Endothelial cell of umbilical vein (primary cell): ENCODE results near the gene RHOH. TPM values are rescaled to one million over a fixed set of nuclear protein-coding genes. Genes with fewer than 3 reads are reported as not detected.

Experiments used
- BruUV-seq: library from RNA; stranded (reverse); fragments of 400-500 nt; replicated peaks from 2 replicates; lab custom pipeline; 2021; lab: Mats Ljungman, UMichigan
- CTCF ChIA-PET: fragments of 300-600, 350-600 bp; sonication (Branson Sonifier 250); formaldehyde crosslinking; loops from one replicate; lab custom pipeline; 2021; ENCODE audit warnings: antibody characterized with exemption, inconsistent platforms; lab: Charles Lee
- POLR2A ChIA-PET: fragments of 300-600, 350-600 bp; sonication (Branson Sonifier 250); formaldehyde crosslinking; loops from one replicate; lab custom pipeline; 2021; ENCODE audit warnings: antibody characterized with exemption, inconsistent platforms; lab: Charles Lee
- DNase-seq: peaks from one replicate; pipeline ENCODE4 v3.0.0-alpha.2; 2011; ENCODE audit warnings: low read depth, low spot score
- FAIRE-seq: peaks from 2 replicates; lab custom pipeline; 2011; peaks lifted over from hg19 to GRCh38; lab: Jason Lieb, UNC
- H2AFZ ChIP-seq: 2 replicates; pipeline ENCODE4 v1.6.0; 2012; ENCODE audit warnings: low read depth, low read length, control low read depth, inconsistent platforms
- H3K27ac ChIP-seq: 2 replicates; pipeline ENCODE4 v1.5.1; 2011; ENCODE audit warnings: low read depth, mild to moderate bottlenecking, control low read depth, low read length, moderate library complexity; ENCODE audit not compliant: insufficient read depth
- H3K27me3 ChIP-seq, 2 experiments: 2 replicates each; pipeline versions ENCODE4 v1.6.0 to v1.6.1; 2011; ENCODE audit warnings: low read length in 2 of 2, mixed read lengths in 1 of 2; ENCODE audit not compliant: control insufficient read depth in 2 of 2, insufficient read depth in 2 of 2
- H3K36me3 ChIP-seq, 2 experiments: 2 replicates in 1 of 2; 3 replicates in 1 of 2; pipeline ENCODE4 v1.5.1; 2011; ENCODE audit warnings: low read length in 2 of 2, mild to moderate bottlenecking in 1 of 2, moderate library complexity in 1 of 2; ENCODE audit not compliant: control insufficient read depth in 2 of 2, insufficient read depth in 2 of 2; ENCODE audit errors: extremely low read depth in 1 of 2
- H3K4me1 ChIP-seq: 3 replicates; pipeline ENCODE4 v1.5.1; 2011; ENCODE audit warnings: mild to moderate bottlenecking, low read length; ENCODE audit not compliant: control insufficient read depth, insufficient read depth; ENCODE audit errors: extremely low read depth
- H3K4me2 ChIP-seq: 2 replicates; pipeline ENCODE4 v1.6.1; 2011; ENCODE audit warnings: low read length, control low read depth, mixed read lengths; ENCODE audit not compliant: insufficient read depth
- H3K4me3 ChIP-seq, 3 experiments: fragments of 200-600 bp in 1 of 3; sonication (generic), shearing (Covaris generic) in 1 of 3; replicated peaks in 1 of 3; 2 replicates each; pipeline ENCODE4 v1.5.1; 2011 to 2016; ENCODE audit warnings: control low read depth in 3 of 3, low read length in 3 of 3, mild to moderate bottlenecking in 2 of 3, inconsistent platforms in 1 of 3, low read depth in 1 of 3, moderate library complexity in 1 of 3; ENCODE audit not compliant: insufficient read depth in 1 of 3
- H3K79me2 ChIP-seq: 2 replicates; pipeline ENCODE4 v1.6.0; 2012; ENCODE audit warnings: low read length, inconsistent platforms; ENCODE audit not compliant: control insufficient read depth, insufficient read depth
- H3K9ac ChIP-seq: replicated peaks from 2 replicates; pipeline ENCODE3; 2011; ENCODE audit warnings: low read length, control low read depth; ENCODE audit not compliant: insufficient read depth; ENCODE audit errors: extremely low read depth
- H3K9me1 ChIP-seq: replicated peaks from 3 replicates; pipeline ENCODE4 v1.6.0; 2011; ENCODE audit warnings: mild to moderate bottlenecking, low read length; ENCODE audit not compliant: control insufficient read depth, insufficient read depth; ENCODE audit errors: extremely low read depth
- H3K9me3 ChIP-seq: replicated peaks from 2 replicates; pipeline ENCODE4 v1.5.1; 2012; ENCODE audit warnings: low read length, inconsistent platforms; ENCODE audit not compliant: control insufficient read depth, insufficient read depth
- H4K20me1 ChIP-seq: replicated peaks from 2 replicates; pipeline ENCODE3; 2011; ENCODE audit warnings: mild to moderate bottlenecking, low read length; ENCODE audit not compliant: control insufficient read depth, insufficient read depth; ENCODE audit errors: extremely low read depth
- EZH2 ChIP-seq: IDR thresholded peaks from 2 replicates; pipeline ENCODE4 v1.6.1; 2012; ENCODE audit warnings: borderline replicate concordance, low read depth, mild to moderate bottlenecking, moderate library complexity, low read length, inconsistent platforms; ENCODE audit not compliant: severe bottlenecking
- FOS ChIP-seq: IDR thresholded peaks from 2 replicates; pipeline ENCODE4 v1.6.1; 2011; ENCODE audit warnings: mild to moderate bottlenecking, low read length, moderate library complexity, borderline replicate concordance; ENCODE audit not compliant: insufficient read depth
- GATA2 ChIP-seq: IDR thresholded peaks from 2 replicates; pipeline ENCODE4 v1.7.0; 2011; ENCODE audit warnings: low read depth, mild to moderate bottlenecking, moderate library complexity, mixed read lengths, low read length; ENCODE audit not compliant: insufficient read length, insufficient read depth
- JUN ChIP-seq: IDR thresholded peaks from 2 replicates; pipeline ENCODE4 v1.6.1; 2011; ENCODE audit warnings: borderline replicate concordance, low read depth; ENCODE audit not compliant: insufficient read length, insufficient read depth
- MYC ChIP-seq: IDR thresholded peaks from one replicate; pipeline ENCODE4 v1.6.1; 2011; ENCODE audit warnings: mild to moderate bottlenecking, low read depth, low read length
- POLR2A ChIP-seq: IDR thresholded peaks from 2 replicates; pipeline ENCODE4 v1.6.1; 2012; ENCODE audit warnings: low read depth, mild to moderate bottlenecking, control low read depth, low read length
- POLR2AphosphoS5 ChIP-seq: IDR thresholded peaks from 2 replicates; pipeline ENCODE4 v1.6.1; 2012; ENCODE audit warnings: low read depth, mild to moderate bottlenecking, control low read depth, low read length, moderate library complexity; ENCODE audit not compliant: insufficient read depth
- dilution Hi-C: fragments of 300-500 bp; cut with MboI; formaldehyde crosslinking; loops from one replicate; pipeline ENCODE4 v1.15.0; 2019; ENCODE audit warnings: low sequenced_read_pairs; ENCODE audit not compliant: extremely low pct_ligation_motif_present
- intact Hi-C: fragments of 100-400 bp; cut with micrococcal nuclease; formaldehyde crosslinking; loops from one replicate; pipeline ENCODE4 v1.10.0; 2022
- polyA plus RNA-seq, 4 experiments: library from polyadenylated mRNA; depleted of rRNA in 3 of 4; stranded (reverse) in 3 of 4; unstranded in 1 of 4; fragments of >200 nt; gene quantifications; 2 replicates each; pipeline versions ENCODE4 v1.2.1 to v1.2.3, GENCODE V29; 2011 to 2012; ENCODE audit warnings: missing spikeins in 1 of 4
- total RNA-seq: library from RNA; stranded (reverse); gene quantifications from 2 replicates; pipeline ENCODE4 v1.2.3, GENCODE V29; 2021
- TF ChIP-seq, protein P1 (sequence below): IDR thresholded peaks from 2 replicates; pipeline ENCODE4 v1.6.1; 2011; ENCODE audit not compliant: insufficient read depth, insufficient read length
- TF ChIP-seq, protein P2 (sequence below), 2 donors: IDR thresholded peaks; 1 replicate in 1 of 2; 2 replicates in 1 of 2; pipeline ENCODE4 v1.5.1; 2011; ENCODE audit warnings: low read length in 2 of 2, mild to moderate bottlenecking in 2 of 2, moderate library complexity in 2 of 2, control low read depth in 1 of 2, inconsistent platforms in 1 of 2, low read depth in 1 of 2; ENCODE audit not compliant: insufficient read depth in 1 of 2; ENCODE audit errors: extremely low read depth in 1 of 2

RHOH gene
- total and polyA plus RNA-seq, 2 donors (not counting 3 experiments of a cell fraction or from before 2014, with no cell fraction given) = not detected

DNA sequence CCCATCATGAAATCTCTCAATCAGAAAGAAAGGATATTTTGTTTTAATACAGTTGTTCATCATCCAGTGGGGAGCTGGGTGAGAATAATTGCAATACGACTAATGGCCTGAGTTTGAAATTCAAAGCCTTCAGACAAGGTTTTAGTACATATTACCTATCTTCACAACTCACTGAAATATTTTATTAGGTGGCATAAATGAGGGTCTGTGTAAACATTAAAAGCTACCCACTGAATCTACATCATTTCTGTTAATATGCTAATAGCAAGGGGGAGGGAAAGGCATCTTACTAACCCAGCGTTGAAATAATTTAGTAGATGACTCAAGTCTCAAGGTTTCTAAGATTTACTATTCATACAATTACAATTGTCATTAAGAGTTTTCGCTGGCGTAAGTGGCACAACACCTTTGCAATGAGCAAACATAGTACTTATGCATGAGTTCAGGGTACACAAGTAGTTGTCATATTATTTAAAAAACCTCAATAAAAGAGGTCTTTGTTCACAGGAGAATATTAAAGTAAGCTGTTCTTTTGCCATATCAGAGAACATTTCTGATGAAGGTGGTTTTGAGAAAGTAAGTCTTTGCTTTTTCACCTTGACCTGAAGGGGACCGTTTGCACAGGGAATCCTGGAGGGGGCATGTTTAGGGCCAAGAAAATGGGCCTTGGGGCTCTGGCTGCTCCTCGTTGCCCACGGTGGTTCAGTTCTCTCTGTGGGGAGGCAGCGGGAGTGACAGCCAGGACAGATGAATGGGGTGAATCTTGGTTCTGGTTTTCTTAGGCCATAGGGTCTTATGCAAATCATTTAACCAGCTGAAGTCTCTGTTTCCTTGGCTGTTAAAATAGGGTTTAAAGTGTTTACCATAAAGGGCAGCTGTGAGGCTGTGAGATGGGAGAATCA is 4.5 kb upstream of the RHOH start:
- H3K9ac ChIP-seq = no peak overlapping the region
- POLR2A ChIA-PET = no interaction called here
- H3K9me1 ChIP-seq = no peaks in the 10 kb centered on the region
- TF ChIP-seq, protein P1, sequence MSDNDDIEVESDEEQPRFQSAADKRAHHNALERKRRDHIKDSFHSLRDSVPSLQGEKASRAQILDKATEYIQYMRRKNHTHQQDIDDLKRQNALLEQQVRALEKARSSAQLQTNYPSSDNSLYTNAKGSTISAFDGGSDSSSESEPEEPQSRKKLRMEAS = no peak
- TF ChIP-seq JUN (no peak), POLR2AphosphoS5 (no peak), EZH2 (no peak), FOS (no peak), MYC (no peak), GATA2 (no peak), POLR2A (no peak)
- TF ChIP-seq, protein P2, sequence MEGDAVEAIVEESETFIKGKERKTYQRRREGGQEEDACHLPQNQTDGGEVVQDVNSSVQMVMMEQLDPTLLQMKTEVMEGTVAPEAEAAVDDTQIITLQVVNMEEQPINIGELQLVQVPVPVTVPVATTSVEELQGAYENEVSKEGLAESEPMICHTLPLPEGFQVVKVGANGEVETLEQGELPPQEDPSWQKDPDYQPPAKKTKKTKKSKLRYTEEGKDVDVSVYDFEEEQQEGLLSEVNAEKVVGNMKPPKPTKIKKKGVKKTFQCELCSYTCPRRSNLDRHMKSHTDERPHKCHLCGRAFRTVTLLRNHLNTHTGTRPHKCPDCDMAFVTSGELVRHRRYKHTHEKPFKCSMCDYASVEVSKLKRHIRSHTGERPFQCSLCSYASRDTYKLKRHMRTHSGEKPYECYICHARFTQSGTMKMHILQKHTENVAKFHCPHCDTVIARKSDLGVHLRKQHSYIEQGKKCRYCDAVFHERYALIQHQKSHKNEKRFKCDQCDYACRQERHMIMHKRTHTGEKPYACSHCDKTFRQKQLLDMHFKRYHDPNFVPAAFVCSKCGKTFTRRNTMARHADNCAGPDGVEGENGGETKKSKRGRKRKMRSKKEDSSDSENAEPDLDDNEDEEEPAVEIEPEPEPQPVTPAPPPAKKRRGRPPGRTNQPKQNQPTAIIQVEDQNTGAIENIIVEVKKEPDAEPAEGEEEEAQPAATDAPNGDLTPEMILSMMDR (IDR thresholded peaks at IDR 0.05; ENCODE audit: extremely low read depth in 1 of 2, insufficient read depth in 1 of 2, low read depth in 1 of 2, low read length in 2 of 2) = no peak
- H4K20me1 ChIP-seq = no peaks in the 10 kb centered on the region
- H2AFZ ChIP-seq = no peak overlapping the region
- no peak for DNase-seq
- H3K4me1 ChIP-seq = peaks cover 4% of the 10 kb centered on the region
- H3K27ac ChIP-seq = no peak overlapping the region
- H3K9me3 ChIP-seq = no peaks in the 10 kb centered on the region
- no peaks in the 10 kb centered on the region for H3K27me3 ChIP-seq
- dilution Hi-C loops (no loop called here), intact Hi-C loops (no loop called here)
- no TSS peak for BruUV-seq
- CTCF ChIA-PET = interaction anchor here (0.9 kb wide), 1 partner anchor 33 kb away, joined by 3 read pairs; no protein-coding TSS in a partner anchor
- no peaks in the 10 kb centered on the region for H3K36me3 ChIP-seq
- no peaks in the 10 kb centered on the region for H3K79me2 ChIP-seq
- H3K4me2 ChIP-seq = no peak overlapping the region
- H3K4me3 ChIP-seq = no peak overlapping the region
- FAIRE-seq = no peak
